ENCODE measurements around the gene IL23R.

DNA sequence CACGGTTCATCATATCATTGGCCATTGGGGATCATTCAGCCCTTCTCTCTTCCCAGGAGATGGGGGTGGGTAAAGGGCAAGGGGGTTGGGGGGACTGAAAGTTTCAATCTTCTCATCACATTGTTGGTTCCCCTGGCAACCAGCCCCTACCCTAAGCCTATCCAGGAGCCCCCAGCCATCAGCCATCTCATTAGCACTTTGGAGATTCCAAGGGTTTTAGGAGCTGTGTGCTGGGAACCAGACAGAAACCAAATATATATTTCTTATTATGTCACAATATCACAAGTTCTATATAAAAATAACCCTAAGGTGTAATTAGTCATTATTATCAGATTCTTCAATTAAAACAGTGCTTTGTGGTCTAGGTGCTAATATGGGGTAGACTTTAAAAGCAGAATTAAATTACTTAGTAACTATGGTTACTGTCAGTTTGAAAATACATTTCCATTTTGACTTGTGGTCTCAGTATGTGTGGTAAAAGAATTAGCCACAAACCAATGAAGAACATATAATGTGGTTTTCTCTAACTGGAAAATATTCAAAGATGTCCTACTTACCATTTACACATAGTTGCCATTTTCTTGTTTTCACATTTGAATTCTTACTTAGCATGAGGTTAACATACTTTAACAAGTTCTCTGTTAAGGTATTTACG is 28.1 kb downstream of the IL23R start:
- TF ChIP-seq MAZ (IDR thresholded peaks at IDR 0.05; ENCODE audit: borderline replicate concordance, low read depth, low read length) (no peak), MAZ (CRISPR knock-in tag; IDR thresholded peaks at IDR 0.05; ENCODE audit: low read depth) (no peak), ZNF263 (CRISPR knock-in tag; IDR thresholded peaks at IDR 0.05) (no peak), SUZ12 (IDR thresholded peaks at IDR 0.05; ENCODE audit: low read depth, low read length) (no peak), NCOA2 (CRISPR knock-in tag; IDR thresholded peaks at IDR 0.05) (no peak), THAP7 (CRISPR knock-in tag; IDR thresholded peaks at IDR 0.05) (no peak), CTCF (CRISPR knock-in tag; IDR thresholded peaks at IDR 0.05) (no peak), POLR2AphosphoS5 (IDR thresholded peaks at IDR 0.05; ENCODE audit: low read depth, low read length) (no peak), CEBPZ (IDR thresholded peaks at IDR 0.05; ENCODE audit: low read length) (no peak), MIER3 (CRISPR knock-in tag; IDR thresholded peaks at IDR 0.05; ENCODE audit: borderline replicate concordance) (no peak), JUN (CRISPR knock-in tag; IDR thresholded peaks at IDR 0.05) (no peak)
- TF ChIP-seq, protein P1, sequence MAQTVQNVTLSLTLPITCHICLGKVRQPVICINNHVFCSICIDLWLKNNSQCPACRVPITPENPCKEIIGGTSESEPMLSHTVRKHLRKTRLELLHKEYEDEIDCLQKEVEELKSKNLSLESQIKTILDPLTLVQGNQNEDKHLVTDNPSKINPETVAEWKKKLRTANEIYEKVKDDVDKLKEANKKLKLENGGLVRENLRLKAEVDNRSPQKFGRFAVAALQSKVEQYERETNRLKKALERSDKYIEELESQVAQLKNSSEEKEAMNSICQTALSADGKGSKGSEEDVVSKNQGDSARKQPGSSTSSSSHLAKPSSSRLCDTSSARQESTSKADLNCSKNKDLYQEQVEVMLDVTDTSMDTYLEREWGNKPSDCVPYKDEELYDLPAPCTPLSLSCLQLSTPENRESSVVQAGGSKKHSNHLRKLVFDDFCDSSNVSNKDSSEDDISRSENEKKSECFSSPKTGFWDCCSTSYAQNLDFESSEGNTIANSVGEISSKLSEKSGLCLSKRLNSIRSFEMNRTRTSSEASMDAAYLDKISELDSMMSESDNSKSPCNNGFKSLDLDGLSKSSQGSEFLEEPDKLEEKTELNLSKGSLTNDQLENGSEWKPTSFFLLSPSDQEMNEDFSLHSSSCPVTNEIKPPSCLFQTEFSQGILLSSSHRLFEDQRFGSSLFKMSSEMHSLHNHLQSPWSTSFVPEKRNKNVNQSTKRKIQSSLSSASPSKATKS (CRISPR knock-in tag; IDR thresholded peaks at IDR 0.05), result no peak
- TF ChIP-seq, protein P2, sequence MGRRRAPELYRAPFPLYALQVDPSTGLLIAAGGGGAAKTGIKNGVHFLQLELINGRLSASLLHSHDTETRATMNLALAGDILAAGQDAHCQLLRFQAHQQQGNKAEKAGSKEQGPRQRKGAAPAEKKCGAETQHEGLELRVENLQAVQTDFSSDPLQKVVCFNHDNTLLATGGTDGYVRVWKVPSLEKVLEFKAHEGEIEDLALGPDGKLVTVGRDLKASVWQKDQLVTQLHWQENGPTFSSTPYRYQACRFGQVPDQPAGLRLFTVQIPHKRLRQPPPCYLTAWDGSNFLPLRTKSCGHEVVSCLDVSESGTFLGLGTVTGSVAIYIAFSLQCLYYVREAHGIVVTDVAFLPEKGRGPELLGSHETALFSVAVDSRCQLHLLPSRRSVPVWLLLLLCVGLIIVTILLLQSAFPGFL (CRISPR knock-in tag; IDR thresholded peaks at IDR 0.05), result no peak
